Measurements from ENCODE around the gene NDRG4.

Gene NDRG4

DNA sequence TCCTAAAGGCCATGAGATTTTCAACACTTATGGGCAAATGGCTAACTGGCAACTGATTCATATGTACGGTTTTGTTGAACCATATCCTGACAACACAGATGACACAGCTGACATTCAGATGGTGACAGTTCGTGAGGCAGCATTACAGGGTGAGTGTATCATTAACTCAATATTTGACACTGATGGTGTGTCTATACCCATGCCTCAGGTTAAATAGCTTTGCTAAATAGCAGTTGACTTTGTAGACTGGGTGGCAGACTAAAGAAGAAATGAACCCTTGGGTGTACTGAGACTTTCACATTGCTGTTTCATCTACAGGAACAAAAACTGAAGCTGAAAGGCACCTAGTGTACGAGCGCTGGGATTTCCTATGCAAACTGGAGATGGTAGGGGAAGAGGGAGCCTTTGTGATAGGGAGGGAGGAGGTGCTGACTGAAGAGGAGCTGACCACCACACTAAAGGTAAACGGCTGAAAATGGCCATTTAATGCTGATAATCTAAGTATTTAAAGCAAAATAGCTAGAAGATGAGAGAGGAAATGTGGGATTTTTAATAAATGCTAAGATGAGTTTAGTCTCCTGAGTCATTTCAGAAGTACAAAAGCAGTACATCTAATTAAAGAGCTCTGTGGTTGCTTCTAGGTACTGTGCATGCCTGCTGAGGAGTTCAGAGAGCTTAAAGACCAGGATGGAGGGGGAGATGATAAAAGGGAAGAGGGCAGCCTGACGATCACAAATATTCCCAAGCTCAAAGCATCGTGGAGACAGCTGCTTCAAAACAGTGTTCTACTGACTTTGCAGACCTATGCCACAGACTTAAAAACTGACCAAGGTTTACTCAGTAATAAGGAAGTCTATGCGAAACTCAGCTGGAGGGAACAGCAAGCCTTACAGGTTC is 18.4 kb downstream of the NDRG4 start:
- H3K4me3 ChIP-seq (ENCODE audit: low read length) = no peak overlapping the region
- peaks cover 14% of the 10 kb centered on the region for H4K20me1 ChIP-seq (ENCODE audit: control insufficient read depth, insufficient read depth, low read depth, low read length)

DNA sequence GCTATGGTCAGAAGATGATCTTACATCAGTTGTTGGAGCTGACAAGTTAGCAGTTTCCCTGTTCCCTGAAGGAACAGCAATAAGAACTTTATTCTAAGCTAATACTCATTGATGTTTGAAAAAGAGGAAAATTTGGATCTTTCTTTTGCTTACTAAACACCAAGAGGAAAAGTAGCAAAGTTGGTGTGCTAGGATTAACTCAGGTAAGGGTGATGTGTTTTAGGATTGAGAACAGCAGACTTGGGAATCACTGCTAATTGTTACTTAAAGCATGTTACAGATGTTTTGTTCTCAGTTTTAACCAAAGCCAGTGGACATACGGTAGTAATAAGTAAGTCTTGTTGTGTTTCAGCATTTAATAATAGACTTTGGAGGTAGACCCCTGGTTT is 19.0 kb downstream of the NDRG4 start:
- Histone ChIP-seq H3K4me2 (ENCODE audit: low read length) (peak overlapping the region; percentile 19), H3K9me3 (ENCODE audit: control insufficient read depth, insufficient read depth, low read length) (no peaks in the 10 kb centered on the region), H3K4me1 (ENCODE audit: control insufficient read depth, low read length) (peaks cover 39% of the 10 kb centered on the region), H3K27ac (ENCODE audit: low read depth, low read length) (peak overlapping the region; percentile 23), H3K79me2 (ENCODE audit: control insufficient read depth, low read length) (peaks cover 55% of the 10 kb centered on the region), H3K36me3 (ENCODE audit: control insufficient read depth, low read length) (peaks cover 88% of the 10 kb centered on the region), H3K9me2 (replicated peaks; ENCODE audit: control insufficient read depth, low read length) (no peaks in the 10 kb centered on the region), H3K4me3 (ENCODE audit: low read length) (no peak overlapping the region), H4K20me1 (ENCODE audit: control insufficient read depth, insufficient read depth, low read depth, low read length) (peaks cover 14% of the 10 kb centered on the region), H3K27me3 (ENCODE audit: control insufficient read depth, low read length) (no peaks in the 10 kb centered on the region), H3F3A (ENCODE audit: control insufficient read depth, insufficient read depth) (peaks cover 49% of the 10 kb centered on the region)
- TF ChIP-seq CTCF (IDR thresholded peaks at IDR 0.05; ENCODE audit: low read depth, low read length, poor library complexity, severe bottlenecking) = no peak
- TF ChIP-seq EZH2phosphoT487 (IDR thresholded peaks at IDR 0.05; ENCODE audit: borderline replicate concordance, low read length) = no peak

More for the DNA sequence above, 18.4 kb downstream of the NDRG4 start:
- Histone ChIP-seq H3K36me3 (ENCODE audit: control insufficient read depth, low read length) (peaks cover 82% of the 10 kb centered on the region), H3K9me2 (replicated peaks; ENCODE audit: control insufficient read depth, low read length) (no peaks in the 10 kb centered on the region), H3K4me2 (ENCODE audit: low read length) (peak overlapping the region; percentile 19), H3K27me3 (ENCODE audit: control insufficient read depth, low read length) (no peaks in the 10 kb centered on the region), H3F3A (ENCODE audit: control insufficient read depth, insufficient read depth) (peaks cover 52% of the 10 kb centered on the region), H3K4me1 (ENCODE audit: control insufficient read depth, low read length) (peaks cover 41% of the 10 kb centered on the region), H3K79me2 (ENCODE audit: control insufficient read depth, low read length) (peaks cover 60% of the 10 kb centered on the region), H3K27ac (ENCODE audit: low read depth, low read length) (peak overlapping the region; percentile 23), H3K9me3 (ENCODE audit: control insufficient read depth, insufficient read depth, low read length) (no peaks in the 10 kb centered on the region)
- TF ChIP-seq EZH2phosphoT487 (IDR thresholded peaks at IDR 0.05; ENCODE audit: borderline replicate concordance, low read length) = no peak

- TF ChIP-seq EZH2phosphoT487 (IDR thresholded peaks at IDR 0.05; ENCODE audit: borderline replicate concordance, low read length) = no peak
- no peak for TF ChIP-seq CTCF (IDR thresholded peaks at IDR 0.05; ENCODE audit: low read depth, low read length, poor library complexity, severe bottlenecking)
- Histone ChIP-seq H3K4me2 (ENCODE audit: low read length) (no peak overlapping the region), H3K4me3 (ENCODE audit: low read length) (no peak overlapping the region), H3K9me3 (ENCODE audit: control insufficient read depth, insufficient read depth, low read length) (no peaks in the 10 kb centered on the region), H3K79me2 (ENCODE audit: control insufficient read depth, low read length) (peaks cover 48% of the 10 kb centered on the region), H4K20me1 (ENCODE audit: control insufficient read depth, insufficient read depth, low read depth, low read length) (peaks cover 14% of the 10 kb centered on the region), H3K4me1 (ENCODE audit: control insufficient read depth, low read length) (peaks cover 33% of the 10 kb centered on the region), H3K9me2 (replicated peaks; ENCODE audit: control insufficient read depth, low read length) (no peaks in the 10 kb centered on the region), H3K27ac (ENCODE audit: low read depth, low read length) (no peak overlapping the region), H3K36me3 (ENCODE audit: control insufficient read depth, low read length) (peaks cover 95% of the 10 kb centered on the region), H3F3A (ENCODE audit: control insufficient read depth, insufficient read depth) (peaks cover 47% of the 10 kb centered on the region), H3K27me3 (ENCODE audit: control insufficient read depth, low read length) (no peaks in the 10 kb centered on the region)
These were observed 19.8 kb downstream of the NDRG4 start for GRCh38 chr16:58519707-58520106.

DNA sequence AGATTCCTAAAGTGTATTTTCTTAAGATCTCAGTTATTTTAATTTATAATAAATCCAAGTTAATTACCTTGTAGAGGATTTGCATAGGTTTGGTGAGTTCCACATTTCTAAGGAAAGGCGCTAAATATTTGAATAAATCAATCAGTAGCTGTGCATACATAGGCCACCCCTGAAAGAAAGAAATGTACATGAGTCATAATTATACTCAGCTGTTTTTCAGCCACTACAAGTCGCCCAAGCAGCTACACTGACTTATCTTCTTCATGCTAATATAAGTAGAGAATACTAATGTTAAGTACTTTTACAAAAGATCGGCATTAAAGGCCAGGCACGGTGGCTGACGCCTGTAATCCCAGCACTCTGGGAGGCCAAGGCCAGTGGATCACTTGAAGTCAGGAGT is 30.2 kb downstream of the NDRG4 start:
- Histone ChIP-seq H3K9me3 (ENCODE audit: control insufficient read depth, insufficient read depth, low read length) (no peaks in the 10 kb centered on the region), H3F3A (ENCODE audit: control insufficient read depth, insufficient read depth) (peaks cover 29% of the 10 kb centered on the region), H3K79me2 (ENCODE audit: control insufficient read depth, low read length) (peaks cover 20% of the 10 kb centered on the region), H3K27ac (ENCODE audit: low read depth, low read length) (no peak overlapping the region), H3K9me2 (replicated peaks; ENCODE audit: control insufficient read depth, low read length) (no peaks in the 10 kb centered on the region), H3K4me1 (ENCODE audit: control insufficient read depth, low read length) (no peaks in the 10 kb centered on the region), H4K20me1 (ENCODE audit: control insufficient read depth, insufficient read depth, low read depth, low read length) (no peaks in the 10 kb centered on the region), H3K4me2 (ENCODE audit: low read length) (no peak overlapping the region), H3K4me3 (ENCODE audit: low read length) (no peak overlapping the region), H3K27me3 (ENCODE audit: control insufficient read depth, low read length) (no peaks in the 10 kb centered on the region), H3K36me3 (ENCODE audit: control insufficient read depth, low read length) (peaks cover 93% of the 10 kb centered on the region)
- TF ChIP-seq EZH2phosphoT487 (IDR thresholded peaks at IDR 0.05; ENCODE audit: borderline replicate concordance, low read length) (no peak), CTCF (IDR thresholded peaks at IDR 0.05; ENCODE audit: low read depth, low read length, poor library complexity, severe bottlenecking) (no peak)

Data from DOHH2 (cell line).